ENCODE data around the gene AEBP2. TPM values are rescaled to one million over a fixed set of nuclear protein-coding genes. Genes with fewer than 3 reads are reported as not detected.

Gene AEBP2
- total RNA-seq, 2 experiments from 2014 or later: 42.9 to 44.8 TPM

DNA sequence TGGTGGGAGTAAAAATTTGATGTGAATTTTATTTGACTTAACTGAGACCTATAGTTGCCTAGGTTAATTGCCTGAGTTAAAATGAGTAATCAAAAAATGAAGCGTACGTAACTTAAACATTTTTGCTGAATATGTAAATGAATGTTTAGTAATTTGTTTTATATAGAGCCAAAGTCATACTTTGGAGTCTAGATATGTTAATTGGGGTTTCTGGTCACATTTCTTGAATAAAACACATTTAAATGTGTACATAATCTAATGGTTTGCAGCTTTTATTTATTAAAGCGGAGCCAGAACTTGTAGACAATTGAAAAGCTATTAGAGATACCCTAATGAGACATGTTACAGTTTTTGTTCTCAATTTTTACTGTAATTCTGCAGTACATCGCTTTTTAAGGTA, 71.2 kb downstream of the AEBP2 start:
- TF ChIP-seq, protein P1, sequence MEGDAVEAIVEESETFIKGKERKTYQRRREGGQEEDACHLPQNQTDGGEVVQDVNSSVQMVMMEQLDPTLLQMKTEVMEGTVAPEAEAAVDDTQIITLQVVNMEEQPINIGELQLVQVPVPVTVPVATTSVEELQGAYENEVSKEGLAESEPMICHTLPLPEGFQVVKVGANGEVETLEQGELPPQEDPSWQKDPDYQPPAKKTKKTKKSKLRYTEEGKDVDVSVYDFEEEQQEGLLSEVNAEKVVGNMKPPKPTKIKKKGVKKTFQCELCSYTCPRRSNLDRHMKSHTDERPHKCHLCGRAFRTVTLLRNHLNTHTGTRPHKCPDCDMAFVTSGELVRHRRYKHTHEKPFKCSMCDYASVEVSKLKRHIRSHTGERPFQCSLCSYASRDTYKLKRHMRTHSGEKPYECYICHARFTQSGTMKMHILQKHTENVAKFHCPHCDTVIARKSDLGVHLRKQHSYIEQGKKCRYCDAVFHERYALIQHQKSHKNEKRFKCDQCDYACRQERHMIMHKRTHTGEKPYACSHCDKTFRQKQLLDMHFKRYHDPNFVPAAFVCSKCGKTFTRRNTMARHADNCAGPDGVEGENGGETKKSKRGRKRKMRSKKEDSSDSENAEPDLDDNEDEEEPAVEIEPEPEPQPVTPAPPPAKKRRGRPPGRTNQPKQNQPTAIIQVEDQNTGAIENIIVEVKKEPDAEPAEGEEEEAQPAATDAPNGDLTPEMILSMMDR (IDR thresholded peaks at IDR 0.05): no peak
- H3K27me3 Mint-ChIP-seq: no peaks in the 10 kb centered on the region
- no peak for DNase-seq
- H3K9me3 Mint-ChIP-seq: no peaks in the 10 kb centered on the region
- POLR2A ChIA-PET: no interaction called here
- H3K27me3 ChIP-seq (ENCODE audit: control insufficient read depth in 1 of 2, insufficient read depth in 2 of 2, low read length in 2 of 2): no peaks in the 10 kb centered on the region
- H3K27ac ChIP-seq (ENCODE audit: low read depth in 1 of 2, low read length in 2 of 2): no peak overlapping the region
- no peak overlapping the region for H3K27ac Mint-ChIP-seq
- H3K36me3 ChIP-seq (ENCODE audit: insufficient read depth, low read length): peaks cover 26% of the 10 kb centered on the region
- intact Hi-C loops (cut with DNase I, micrococcal nuclease): no loop called here
- H3K4me1 Mint-ChIP-seq (ENCODE audit: low read depth): peaks cover 40% of the 10 kb centered on the region
- peaks cover 2% of the 10 kb centered on the region for H3K4me1 ChIP-seq (ENCODE audit: insufficient read depth, low read length)
- no peak overlapping the region for H3K4me3 ChIP-seq (ENCODE audit: low read length)
- H3K9me3 ChIP-seq (ENCODE audit: control insufficient read depth in 1 of 2, insufficient read depth in 1 of 2, low read length in 2 of 2): no peaks in the 10 kb centered on the region
- no peak overlapping the region for H3K4me3 Mint-ChIP-seq
- no peak for ATAC-seq (ENCODE audit: poor library complexity)
- peaks cover 78% of the 10 kb centered on the region for H3K36me3 Mint-ChIP-seq (ENCODE audit: low read depth)
- CTCF ChIA-PET: no interaction called here

DNA sequence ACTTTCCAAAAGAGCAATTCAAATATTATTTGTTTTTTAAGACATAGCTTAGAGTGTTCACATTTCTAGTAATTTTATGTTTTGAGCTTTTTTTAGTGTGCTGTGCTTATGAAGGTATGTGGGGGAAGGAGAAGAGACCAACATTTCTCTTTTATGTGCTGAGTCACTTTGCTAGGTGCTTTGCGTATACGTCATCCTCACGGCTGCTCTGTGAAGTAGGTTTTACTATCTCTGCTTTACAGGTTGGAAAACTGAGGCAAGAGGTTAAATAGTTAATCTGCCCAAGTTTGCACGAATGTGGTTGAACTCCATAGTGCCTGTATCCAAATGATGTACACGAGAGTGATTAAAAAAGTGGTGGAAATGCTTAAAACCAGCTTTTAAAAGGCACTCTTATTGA, 75.9 kb downstream of the AEBP2 start:
- peaks cover 35% of the 10 kb centered on the region for H3K36me3 ChIP-seq (ENCODE audit: insufficient read depth, low read length)
- H3K27me3 Mint-ChIP-seq: no peaks in the 10 kb centered on the region
- H3K9me3 Mint-ChIP-seq: no peaks in the 10 kb centered on the region
- intact Hi-C loops (cut with DNase I, micrococcal nuclease): no loop called here
- H3K4me1 ChIP-seq (ENCODE audit: insufficient read depth, low read length): no peaks in the 10 kb centered on the region
- no peak overlapping the region for H3K4me3 ChIP-seq (ENCODE audit: low read length)
- TF ChIP-seq, protein P1 (IDR thresholded peaks at IDR 0.05): no peak
- no peak overlapping the region for H3K4me3 Mint-ChIP-seq
- DNase-seq: no peak
- peaks cover 16% of the 10 kb centered on the region for H3K4me1 Mint-ChIP-seq (ENCODE audit: low read depth)
- H3K27ac Mint-ChIP-seq: no peak overlapping the region
- H3K27ac ChIP-seq (ENCODE audit: low read depth in 1 of 2, low read length in 2 of 2): no peak overlapping the region
- no peaks in the 10 kb centered on the region for H3K27me3 ChIP-seq (ENCODE audit: control insufficient read depth in 1 of 2, insufficient read depth in 2 of 2, low read length in 2 of 2)
- no peaks in the 10 kb centered on the region for H3K9me3 ChIP-seq (ENCODE audit: control insufficient read depth in 1 of 2, insufficient read depth in 1 of 2, low read length in 2 of 2)
- ChIA-PET CTCF (interaction anchor here (0.6 kb wide), 1 partner anchor 1294 kb away, joined by 3 read pairs; no protein-coding TSS in a partner anchor), POLR2A (no interaction called here)
- peaks cover 75% of the 10 kb centered on the region for H3K36me3 Mint-ChIP-seq (ENCODE audit: low read depth)
- no peak for ATAC-seq (ENCODE audit: poor library complexity)

DNA sequence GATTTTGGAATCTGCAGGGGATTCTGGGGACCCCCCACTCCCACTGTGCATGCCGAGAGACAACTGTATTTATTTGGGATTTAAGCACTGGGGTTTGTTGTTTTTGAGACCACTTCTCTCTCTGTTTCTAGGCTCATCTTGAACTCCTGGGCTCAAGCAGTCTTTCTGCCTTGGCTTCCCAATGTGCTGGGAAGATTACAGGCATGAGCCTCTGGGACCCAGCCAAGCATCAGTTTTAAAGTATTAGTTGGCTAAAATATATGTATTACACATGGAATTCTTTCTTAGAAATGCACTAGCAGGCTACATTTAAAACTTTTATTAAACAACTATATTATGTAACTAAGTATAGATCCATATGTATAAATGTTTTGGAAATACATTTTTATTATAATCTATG, 78.3 kb downstream of the AEBP2 start:
- no peak overlapping the region for H3K27ac Mint-ChIP-seq
- peaks cover 68% of the 10 kb centered on the region for H3K36me3 Mint-ChIP-seq (ENCODE audit: low read depth)
- Histone ChIP-seq H3K9me3 (ENCODE audit: control insufficient read depth in 1 of 2, insufficient read depth in 1 of 2, low read length in 2 of 2) (no peaks in the 10 kb centered on the region), H3K27ac (ENCODE audit: low read depth in 1 of 2, low read length in 2 of 2) (no peak overlapping the region), H3K27me3 (ENCODE audit: control insufficient read depth in 1 of 2, insufficient read depth in 2 of 2, low read length in 2 of 2) (no peaks in the 10 kb centered on the region), H3K36me3 (ENCODE audit: insufficient read depth, low read length) (peaks cover 32% of the 10 kb centered on the region), H3K4me1 (ENCODE audit: insufficient read depth, low read length) (no peaks in the 10 kb centered on the region), H3K4me3 (ENCODE audit: low read length) (no peak overlapping the region)
- DNase-seq: no peak
- peaks cover 5% of the 10 kb centered on the region for H3K4me1 Mint-ChIP-seq (ENCODE audit: low read depth)
- intact Hi-C loops (cut with DNase I, micrococcal nuclease): no loop called here
- TF ChIP-seq, protein P1 (IDR thresholded peaks at IDR 0.05): no peak
- CTCF ChIA-PET: no interaction called here
- POLR2A ChIA-PET: no interaction called here
- no peaks in the 10 kb centered on the region for H3K27me3 Mint-ChIP-seq
- no peak overlapping the region for H3K4me3 Mint-ChIP-seq
- no peak for ATAC-seq (ENCODE audit: poor library complexity)
- H3K9me3 Mint-ChIP-seq: no peaks in the 10 kb centered on the region

Data from CD4-positive, alpha-beta T cell (primary cell).